HEK293 (cell line): ENCODE results near the gene MSH2.

Source experiments
- CTCF ChIA-PET: fragments of 350-600 bp; formaldehyde crosslinking; extraction: SDS; loops from one replicate; lab custom pipeline; 2021; ENCODE audit warnings: antibody characterized with exemption; lab: Yijun Ruan, JAX
- POLR2A ChIA-PET: fragments of 300-600 bp; formaldehyde crosslinking; extraction: SDS; loops from one replicate; lab custom pipeline; 2020; ENCODE audit warnings: antibody characterized with exemption, inconsistent platforms; lab: Yijun Ruan, JAX
- H3K27ac ChIP-seq: fragments of 200-500 bp; sonication (Bioruptor generic); 2 replicates; pipeline ENCODE4 v1.5.1; 2014; ENCODE audit warnings: low read depth, low read length, control low read depth, inconsistent platforms; ENCODE audit errors: extremely low read depth
- H3K36me3 ChIP-seq, 2 experiments: fragments of 200-500 bp in 1 of 2; sonication (Bioruptor generic) in 1 of 2; 1 replicate in 1 of 2; 2 replicates in 1 of 2; pipeline ENCODE4 v1.5.1; 2014 to 2017; ENCODE audit warnings: inconsistent platforms in 2 of 2, low read length in 2 of 2; ENCODE audit not compliant: control insufficient read depth in 2 of 2, insufficient read depth in 1 of 2
- H3K4me1 ChIP-seq: fragments of 200-500 bp; sonication (Bioruptor generic); 2 replicates; pipeline ENCODE4 v1.5.1; 2014; ENCODE audit warnings: mild to moderate bottlenecking, low read length, inconsistent platforms; ENCODE audit not compliant: control insufficient read depth, insufficient read depth
- H3K4me3 ChIP-seq: 2 replicates; pipeline ENCODE4 v1.5.1; 2011; ENCODE audit warnings: low read depth, mild to moderate bottlenecking, control low read depth, low read length, moderate library complexity
- H3K9me3 ChIP-seq: fragments of 200-500 bp; sonication (Bioruptor generic); 2 replicates; pipeline ENCODE4 v1.5.1; 2014; ENCODE audit warnings: low read depth, low read length, inconsistent platforms; ENCODE audit not compliant: control insufficient read depth, insufficient read depth
- ATF2 ChIP-seq: fragments of 450-650 bp; formaldehyde crosslinking; IDR thresholded peaks from 2 replicates; pipeline ENCODE4 v1.5.1; 2016; ENCODE audit warnings: missing biosample characterization, missing genetic modification characterization, low read depth
- HOXC10 ChIP-seq: sonication (generic); formaldehyde crosslinking; IDR thresholded peaks from 2 replicates; pipeline ENCODE4 v1.8.1; 2023; ENCODE audit warnings: mild to moderate bottlenecking, missing genetic modification reagents
- KLF16 ChIP-seq: fragments of 450-650 bp; formaldehyde crosslinking; IDR thresholded peaks from 2 replicates; pipeline ENCODE4 v1.5.1; 2017; ENCODE audit warnings: missing biosample characterization, missing genetic modification characterization
- PRDM1 ChIP-seq: fragments of 450-650 bp; formaldehyde crosslinking; IDR thresholded peaks from 2 replicates; pipeline ENCODE4; 2016; ENCODE audit warnings: missing biosample characterization, missing genetic modification characterization
- YY2 ChIP-seq: fragments of 450-650 bp; formaldehyde crosslinking; IDR thresholded peaks from 2 replicates; pipeline ENCODE4 v1.5.1; 2016; ENCODE audit warnings: missing biosample characterization, missing genetic modification characterization
- ZBTB17 ChIP-seq: fragments of 450-650 bp; formaldehyde crosslinking; IDR thresholded peaks from 2 replicates; pipeline ENCODE4 v1.5.1; 2016; ENCODE audit warnings: missing biosample characterization, missing genetic modification characterization
- ZFHX2 ChIP-seq: fragments of 450-650 bp; formaldehyde crosslinking; conservative IDR thresholded peaks from 2 replicates; pipeline ENCODE4 v1.5.1; 2016; ENCODE audit warnings: missing biosample characterization, missing genetic modification characterization
- ZFP3 ChIP-seq: fragments of 450-650 bp; formaldehyde crosslinking; IDR thresholded peaks from 2 replicates; pipeline ENCODE4 v1.5.1; 2016; ENCODE audit warnings: low read depth, missing biosample characterization, missing genetic modification characterization
- ZFP69B ChIP-seq: fragments of 450-650 bp; formaldehyde crosslinking; IDR thresholded peaks from 2 replicates; pipeline ENCODE4 v1.5.1; 2016; ENCODE audit warnings: missing biosample characterization, missing genetic modification characterization
- ZNF148 ChIP-seq: fragments of 450-650 bp; formaldehyde crosslinking; IDR thresholded peaks from 2 replicates; pipeline ENCODE4 v1.5.0; 2017; ENCODE audit warnings: missing biosample characterization, missing genetic modification characterization, borderline replicate concordance
- ZNF280C ChIP-seq: fragments of 450-650 bp; formaldehyde crosslinking; IDR thresholded peaks from 2 replicates; pipeline ENCODE4 v1.5.1; 2016; ENCODE audit warnings: missing biosample characterization, missing genetic modification characterization
- ZNF335 ChIP-seq: fragments of 450-650 bp; formaldehyde crosslinking; conservative IDR thresholded peaks from 2 replicates; pipeline ENCODE4 v1.5.1; 2016; ENCODE audit warnings: missing biosample characterization, missing genetic modification characterization
- ZNF366 ChIP-seq: fragments of 450-650 bp; formaldehyde crosslinking; conservative IDR thresholded peaks from 2 replicates; pipeline ENCODE4 v1.5.1; 2016; ENCODE audit warnings: missing biosample characterization, missing genetic modification characterization
- ZNF629 ChIP-seq: fragments of 450-650 bp; formaldehyde crosslinking; IDR thresholded peaks from 2 replicates; pipeline ENCODE4 v1.5.1; 2017; ENCODE audit warnings: missing biosample characterization, missing genetic modification characterization
- ZNF660 ChIP-seq: fragments of 450-650 bp; IDR thresholded peaks from 2 replicates; pipeline ENCODE4 v1.5.1; 2018; ENCODE audit warnings: missing biosample characterization, mild to moderate bottlenecking, missing genetic modification characterization

The MSH2 gene

GRCh38 chr2:47389692-47390091 lies 13.3 kb upstream of the MSH2 start:
- ChIA-PET POLR2A (no interaction called here), CTCF (interaction anchor here (0.6 to 3.8 kb wide), 2 partner anchors 33 to 55 kb away, joined by 3 to 19 read pairs; no protein-coding TSS in a partner anchor)
- TF ChIP-seq HOXC10 (CRISPR knock-in tag): no peak
- H3K9me3 ChIP-seq: no peaks in the 10 kb centered on the region
- H3K27ac ChIP-seq: no peak overlapping the region
- H3K4me1 ChIP-seq: no peaks in the 10 kb centered on the region
- H3K4me3 ChIP-seq: no peak overlapping the region
- peaks cover 13 to 17% of the 10 kb centered on the region in 2 experiments for H3K36me3 ChIP-seq

- Histone ChIP-seq H3K4me3 (no peak overlapping the region; the same call in 1 of the 2 replicates), H3K4me1 (peaks cover 5% of the 10 kb centered on the region; the same call in 1 of the 2 replicates), H3K9me3 (no peaks in the 10 kb centered on the region), H3K36me3 (peaks cover 7 to 13% of the 10 kb centered on the region in 2 experiments), H3K27ac (peak overlapping the region; percentile 85)
- TF ChIP-seq ZFP3 (tag by site-specific recombination): no peak
- no peak for TF ChIP-seq ZFP69B (tag by site-specific recombination)
- TF ChIP-seq YY2 (tag by site-specific recombination): no peak
- TF ChIP-seq ZFHX2: 0 out of 2 replicates have a peak, but pooled peaks have one; percentile 23
- TF ChIP-seq KLF16 (tag by site-specific recombination): no peak
- no peak for TF ChIP-seq ZNF148 (tag by site-specific recombination)
- no peak for TF ChIP-seq ATF2 (tag by site-specific recombination)
- TF ChIP-seq PRDM1 (tag by site-specific recombination): no peak
- TF ChIP-seq ZNF280C (tag by site-specific recombination): no peak
- ChIA-PET CTCF (interaction anchor here (0.6 to 3.0 kb wide), 6 partner anchors 9 to 414 kb away, joined by 3 to 11 read pairs (median 3); no protein-coding TSS in a partner anchor), POLR2A (interaction anchor here (0.6 to 1.5 kb wide), 7 partner anchors 14 to 526 kb away, joined by 3 to 6 read pairs (median 5); partner anchors contain the start of gene MSH6)
Measured at GRCh38 chr2:47401789-47402554, 984 bp upstream of the MSH2 start.

- Histone ChIP-seq H3K4me1 (peaks cover 5% of the 10 kb centered on the region; the same call in 1 of the 2 replicates), H3K4me3 (peak overlapping the region; percentile 86), H3K27ac (peak overlapping the region; percentile 85; the same call in 1 of the 2 replicates), H3K9me3 (no peaks in the 10 kb centered on the region), H3K36me3 (peaks cover 7 to 18% of the 10 kb centered on the region in 2 experiments)
- POLR2A ChIA-PET: interaction anchor here (0.6 to 1.5 kb wide), 11 partner anchors 10 to 527 kb away, joined by 3 to 6 read pairs (median 4); partner anchors contain the start of gene MSH6
- CTCF ChIA-PET: interaction anchor here (0.7 to 3.0 kb wide), 5 partner anchors 10 to 415 kb away, joined by 3 to 11 read pairs (median 3); no protein-coding TSS in a partner anchor
- TF ChIP-seq ZBTB17 (tag by site-specific recombination) (peak; percentile 77; the same call in 1 of the 2 replicates), ZNF660 (tag by site-specific recombination) (0 out of 2 replicates have a peak, but pooled peaks have one; percentile 25), ZNF335 (tag by site-specific recombination) (peak; percentile 80; the same call in 1 of the 2 replicates), ZNF366 (tag by site-specific recombination) (peak; percentile 35), ZNF629 (tag by site-specific recombination) (no peak)
Measured at GRCh38 chr2:47402555-47402804, 476 bp upstream of the MSH2 start.
